ENCODE results near the gene HCST.

HCST gene

GRCh38 chr19:35937345-35938281 is 35.3 kb downstream of the HCST start:
- ATAC-seq, result no peak

- no peak for ATAC-seq
These were observed 36.2 kb downstream of the HCST start for GRCh38 chr19:35938282-35939224.

- no peak for ATAC-seq
These were observed 37.2 kb downstream of the HCST start for GRCh38 chr19:35939307-35940077.

- ATAC-seq, result no peak
These were observed 37.9 kb downstream of the HCST start for GRCh38 chr19:35940078-35940775.

DNA sequence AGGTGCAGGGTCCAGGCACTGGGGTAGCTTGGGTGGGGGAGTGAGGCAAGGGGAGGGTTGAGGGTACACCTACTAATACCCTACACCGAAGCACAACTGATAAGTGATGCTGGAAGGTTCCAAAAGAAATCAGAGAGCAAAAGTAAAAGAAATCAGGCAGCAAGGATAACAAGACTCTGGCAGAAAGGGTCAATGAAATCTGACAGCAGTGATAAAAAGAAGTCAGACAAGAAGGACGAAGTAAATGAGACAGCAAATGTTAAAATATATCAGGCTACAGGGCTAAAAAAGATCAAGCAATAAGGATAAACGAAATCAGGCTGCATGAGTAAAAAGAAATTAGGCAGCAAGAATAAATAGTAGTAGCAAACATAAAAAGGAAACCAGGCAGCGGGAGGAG is 38.5 kb downstream of the HCST start:
- ATAC-seq, result no peak

DNA sequence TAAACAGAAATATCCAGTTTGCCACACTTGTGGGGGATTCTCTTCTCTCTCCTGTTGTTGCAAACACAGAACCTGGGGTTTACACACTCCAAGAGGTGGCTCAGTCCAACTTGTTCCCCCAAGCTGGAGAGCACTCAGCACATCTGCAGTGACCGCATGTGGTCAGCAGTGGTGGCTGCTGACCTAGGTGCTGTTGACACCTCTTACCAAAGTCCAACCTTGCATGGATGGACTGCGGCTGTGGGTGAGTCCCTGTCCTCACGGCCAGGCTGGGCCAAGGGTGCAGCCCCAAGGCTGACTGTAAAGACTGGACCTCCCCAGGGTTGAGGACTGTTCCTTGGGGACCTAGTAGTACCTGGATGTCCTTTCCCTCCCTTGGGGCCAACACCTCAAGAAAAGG is 39.9 kb downstream of the HCST start:
- ATAC-seq, result no peak

DNA sequence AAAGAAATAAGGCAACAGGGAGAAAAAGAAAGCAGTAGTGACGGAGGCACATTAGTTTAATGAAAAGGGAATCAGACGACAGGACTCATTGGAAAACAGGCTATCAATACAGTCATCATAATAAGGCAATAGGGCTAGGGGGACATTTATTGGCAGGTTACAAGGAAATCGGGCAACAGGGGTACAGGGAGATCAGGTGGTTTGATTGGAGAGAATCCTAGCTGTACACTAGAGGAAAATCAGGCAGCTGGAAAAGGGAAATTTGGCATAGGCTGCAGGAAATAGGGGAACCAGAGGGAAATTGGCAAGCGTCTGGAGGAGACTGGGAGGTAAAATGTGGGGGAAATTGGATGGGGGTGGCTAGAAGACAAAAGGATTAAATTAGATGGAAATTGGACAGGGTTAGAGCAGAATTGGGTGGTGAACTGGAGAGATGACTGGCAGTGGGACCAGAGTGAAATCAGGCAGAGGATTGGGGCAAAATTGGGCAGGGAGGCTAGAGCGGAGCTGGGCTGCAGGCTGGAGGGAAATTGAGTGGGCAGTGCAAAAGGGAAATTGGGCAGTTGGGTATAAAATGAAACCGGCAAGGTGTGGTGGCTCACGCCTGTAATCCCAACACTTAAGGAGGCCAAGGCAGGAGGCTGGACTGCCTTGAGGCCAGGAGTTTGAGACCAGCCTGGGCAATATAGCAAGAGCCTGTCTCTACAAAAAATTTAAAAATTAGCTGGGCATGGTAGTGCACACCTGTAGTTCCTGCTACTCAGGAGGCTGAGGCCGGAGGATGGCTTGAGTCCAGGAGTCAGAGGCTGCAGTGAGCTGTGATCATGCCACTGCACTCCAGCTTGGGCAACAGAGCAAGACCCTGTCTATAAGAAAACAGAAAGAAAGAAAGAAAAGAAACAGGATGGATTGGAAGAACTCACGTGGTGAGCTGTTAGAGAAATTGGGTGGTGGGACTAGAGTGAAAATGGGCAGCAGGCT is 41.3 kb downstream of the HCST start:
- no peak for ATAC-seq

GRCh38 chr19:35944556-35944955 is 42.2 kb downstream of the HCST start:
- ATAC-seq, result no peak

DNA sequence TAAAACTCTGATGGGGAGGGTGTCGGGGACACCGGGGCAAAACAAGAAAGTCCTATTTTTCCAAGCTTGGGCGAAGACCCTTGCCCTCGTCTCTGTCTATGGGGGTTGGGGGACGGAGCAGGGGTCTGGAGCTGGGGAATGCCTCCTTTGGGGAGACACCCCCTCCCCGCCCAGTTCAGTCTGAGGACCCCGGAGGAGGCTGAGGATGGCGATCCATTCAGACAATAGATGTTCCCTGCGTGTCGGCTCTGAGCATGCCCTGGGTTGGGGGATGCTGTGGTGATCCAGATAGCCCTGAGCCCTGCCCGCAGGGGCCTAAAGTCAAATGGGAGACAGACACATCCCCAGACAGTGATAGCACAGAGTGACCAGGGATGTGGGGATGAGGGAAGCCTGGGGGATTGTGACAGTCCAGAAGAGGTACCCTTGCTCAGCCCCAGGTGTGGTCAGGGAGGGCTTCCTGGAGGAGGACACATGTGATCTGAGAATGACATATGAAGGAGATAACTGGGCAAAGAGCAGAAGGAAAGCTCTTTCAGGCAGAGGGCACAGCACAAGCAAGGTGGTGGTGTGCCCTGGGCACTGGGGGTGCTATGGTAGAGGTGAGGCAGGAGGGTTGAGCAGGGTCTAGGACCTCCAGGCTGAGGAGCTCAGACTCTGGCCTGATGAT is 42.9 kb downstream of the HCST start:
- ATAC-seq, result no peak

DNA sequence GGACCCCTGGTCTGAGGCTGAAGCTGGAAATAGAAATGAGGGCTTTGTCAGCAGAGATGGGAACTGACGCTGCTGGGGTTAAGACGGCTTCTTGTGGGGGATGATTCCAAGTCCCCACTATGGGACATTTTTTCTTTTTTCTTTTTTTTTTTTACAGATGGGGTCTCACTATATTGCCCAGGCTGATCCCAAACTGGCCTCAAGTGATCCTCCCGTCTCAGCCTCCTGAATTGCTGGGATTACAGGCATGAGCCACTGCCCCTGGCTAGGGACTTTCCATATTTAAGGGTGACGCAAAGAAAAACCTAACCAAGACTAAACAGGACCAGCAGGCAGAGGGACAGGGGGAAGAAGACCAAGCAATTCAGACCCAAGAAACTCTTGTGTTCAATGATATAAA is 43.9 kb downstream of the HCST start:
- no peak for ATAC-seq

DNA sequence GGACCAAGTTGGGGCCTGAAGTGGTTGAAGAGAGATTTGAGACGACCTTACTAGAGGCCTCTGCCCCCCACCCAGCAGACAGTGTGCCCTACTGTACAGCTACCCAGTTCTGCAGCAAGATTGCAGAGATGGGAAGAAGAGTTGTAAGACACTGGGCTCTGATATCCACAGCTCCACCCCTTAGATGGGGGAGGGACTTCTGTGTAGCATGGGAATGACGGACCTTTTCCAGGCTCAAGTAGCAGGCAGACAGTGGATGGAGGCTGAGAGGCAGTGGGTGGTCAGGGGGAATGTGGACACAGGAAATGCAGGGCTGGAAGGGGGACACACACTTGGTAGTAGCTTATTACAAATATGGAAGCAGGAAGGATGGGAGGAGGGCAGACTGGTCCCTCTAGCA is 46.8 kb downstream of the HCST start:
- ATAC-seq, result no peak

Data from activated CD4-positive, CD25-positive, alpha-beta regulatory T cell treated with anti-CD3 and anti-CD28 coated beads, Interleukin-2, amount 50 U/mL, for 24 hours (primary cell).